ENCODE results near the gene LAMB3.

DNA sequence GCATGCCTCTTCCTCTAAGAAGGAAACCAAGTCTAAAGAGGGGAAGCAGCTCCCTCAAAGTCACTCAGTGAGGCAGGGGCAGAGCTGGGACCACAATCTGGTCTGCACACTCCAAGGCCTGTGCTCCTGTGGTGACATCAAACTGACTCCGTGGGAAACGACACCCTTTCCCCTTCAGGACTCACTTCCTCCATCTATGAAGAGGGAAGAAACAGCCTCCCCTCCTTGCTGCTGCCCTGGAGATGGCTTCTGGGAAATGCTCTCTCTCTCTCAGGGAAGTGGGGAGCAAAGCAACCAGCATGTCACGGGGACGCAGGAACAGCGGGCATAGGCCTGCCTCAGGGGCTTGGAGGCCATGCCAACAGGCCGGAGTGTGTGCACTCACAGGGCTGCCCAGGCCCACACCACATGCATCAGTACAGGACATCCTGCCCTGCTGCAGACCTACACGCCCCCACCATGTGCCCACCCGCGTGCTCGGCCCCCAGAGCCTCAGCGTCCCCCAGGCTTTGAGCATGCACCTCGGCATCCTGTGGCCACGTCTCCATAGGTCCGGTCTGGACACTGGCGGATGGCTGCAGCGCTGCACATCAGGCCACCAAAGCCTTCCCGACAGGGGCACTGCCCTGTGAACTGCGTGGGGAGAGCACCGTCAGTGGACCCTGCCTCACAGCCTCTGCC, 25.7 kb downstream of the LAMB3 start:
- TF ChIP-seq, protein P1, sequence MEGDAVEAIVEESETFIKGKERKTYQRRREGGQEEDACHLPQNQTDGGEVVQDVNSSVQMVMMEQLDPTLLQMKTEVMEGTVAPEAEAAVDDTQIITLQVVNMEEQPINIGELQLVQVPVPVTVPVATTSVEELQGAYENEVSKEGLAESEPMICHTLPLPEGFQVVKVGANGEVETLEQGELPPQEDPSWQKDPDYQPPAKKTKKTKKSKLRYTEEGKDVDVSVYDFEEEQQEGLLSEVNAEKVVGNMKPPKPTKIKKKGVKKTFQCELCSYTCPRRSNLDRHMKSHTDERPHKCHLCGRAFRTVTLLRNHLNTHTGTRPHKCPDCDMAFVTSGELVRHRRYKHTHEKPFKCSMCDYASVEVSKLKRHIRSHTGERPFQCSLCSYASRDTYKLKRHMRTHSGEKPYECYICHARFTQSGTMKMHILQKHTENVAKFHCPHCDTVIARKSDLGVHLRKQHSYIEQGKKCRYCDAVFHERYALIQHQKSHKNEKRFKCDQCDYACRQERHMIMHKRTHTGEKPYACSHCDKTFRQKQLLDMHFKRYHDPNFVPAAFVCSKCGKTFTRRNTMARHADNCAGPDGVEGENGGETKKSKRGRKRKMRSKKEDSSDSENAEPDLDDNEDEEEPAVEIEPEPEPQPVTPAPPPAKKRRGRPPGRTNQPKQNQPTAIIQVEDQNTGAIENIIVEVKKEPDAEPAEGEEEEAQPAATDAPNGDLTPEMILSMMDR (IDR thresholded peaks at IDR 0.05), result no peak
- TF ChIP-seq POLR2A (IDR thresholded peaks at IDR 0.05) (no peak), POLR2AphosphoS5 (IDR thresholded peaks at IDR 0.05) (no peak), EP300 (IDR thresholded peaks at IDR 0.05) (no peak)

Data from upper lobe of left lung (tissue), 4 donors.